H1 (cell line): ENCODE results near the gene FOXD4L3. TPM values are rescaled to one million over a fixed set of nuclear protein-coding genes. Genes with fewer than 3 reads are reported as not detected.
"Not testable (repeated sequence)": the region's sequence is repeated elsewhere in the genome, so short reads cannot be mapped to it uniquely, and the experiment has no call there.

ENCODE experiments used
- CTCF ChIA-PET: fragments of 300-600 bp; sonication (Branson Sonifier 250); formaldehyde crosslinking; loops from one replicate; lab custom pipeline; 2021; ENCODE audit not compliant: partially characterized antibody; lab: Charles Lee
- POLR2A ChIA-PET: fragments of 300-600 bp; sonication (Branson Sonifier 250); formaldehyde crosslinking; loops from one replicate; lab custom pipeline; 2021; ENCODE audit warnings: inconsistent platforms; ENCODE audit not compliant: partially characterized antibody; lab: Charles Lee
- DNase-seq, 2 experiments: peaks; one replicate each; pipeline versions ENCODE4 v3.0.0 to v3.0.0-alpha.2; 2010 to 2022; ENCODE audit warnings: low spot score in 2 of 2, low read depth in 1 of 2, mixed read lengths in 1 of 2
- FAIRE-seq: peaks from 2 replicates; lab custom pipeline; 2011; peaks lifted over from hg19 to GRCh38; lab: Jason Lieb, UNC
- H2AFZ ChIP-seq: 2 replicates; pipeline ENCODE4 v1.8.1; 2012; ENCODE audit warnings: low read length, inconsistent platforms
- H2AK5ac ChIP-seq: 2 replicates; pipeline ENCODE4 v1.6.1; 2013; ENCODE audit warnings: low read depth, low read length
- H2BK120ac ChIP-seq: replicated peaks from 2 replicates; pipeline ENCODE3; 2013; ENCODE audit warnings: low read depth, low read length, inconsistent platforms
- H2BK12ac ChIP-seq: 2 replicates; pipeline ENCODE4 v1.6.1; 2013; ENCODE audit warnings: low read depth, low read length
- H2BK15ac ChIP-seq: 2 replicates; pipeline ENCODE4 v1.6.1; 2013; ENCODE audit warnings: low read length
- H2BK20ac ChIP-seq: 2 replicates; pipeline ENCODE4 v1.6.1; 2013; ENCODE audit warnings: low read length
- H2BK5ac ChIP-seq: 2 replicates; pipeline ENCODE4 v1.6.1; 2013; ENCODE audit warnings: low read depth, low read length
- H3K14ac ChIP-seq: 2 replicates; pipeline ENCODE4 v1.6.1; 2013; ENCODE audit warnings: inconsistent platforms; ENCODE audit not compliant: insufficient read length
- H3K18ac ChIP-seq: 2 replicates; pipeline ENCODE4 v1.6.1; 2013; ENCODE audit warnings: low read length; ENCODE audit errors: extremely low read depth
- H3K23ac ChIP-seq: 2 replicates; pipeline ENCODE4 v1.6.1; 2013; ENCODE audit warnings: inconsistent platforms; ENCODE audit not compliant: insufficient read length
- H3K23me2 ChIP-seq: 2 replicates; pipeline ENCODE4 v1.6.1; 2013; ENCODE audit warnings: low read depth, low read length
- H3K27ac ChIP-seq: 2 replicates; pipeline ENCODE4 v1.6.1; 2011; ENCODE audit warnings: low read depth, low read length, inconsistent platforms
- H3K27me3 ChIP-seq, 4 experiments: replicated peaks in 1 of 4; 1 replicate in 1 of 4; 2 replicates in 3 of 4; pipeline versions ENCODE4 v1.6.1 to v1.8.1; 2011 to 2013; ENCODE audit warnings: low read length in 3 of 4, mild to moderate bottlenecking in 3 of 4, inconsistent platforms in 2 of 4, mixed read lengths in 2 of 4, moderate library complexity in 1 of 4; ENCODE audit not compliant: control insufficient read depth in 3 of 4, insufficient read depth in 3 of 4; ENCODE audit errors: extremely low read depth in 1 of 4
- H3K36me3 ChIP-seq, 4 experiments: 2 replicates each; pipeline versions ENCODE4 v1.6.1 to v1.8.1; 2011 to 2013; ENCODE audit warnings: mild to moderate bottlenecking in 4 of 4, low read length in 3 of 4, moderate library complexity in 2 of 4, control low read depth in 1 of 4, inconsistent platforms in 1 of 4; ENCODE audit not compliant: insufficient read depth in 4 of 4, control insufficient read depth in 2 of 4
- H3K4ac ChIP-seq: replicated peaks from 2 replicates; pipeline ENCODE3; 2013; ENCODE audit warnings: low read length, low read depth, mixed read lengths, inconsistent platforms; ENCODE audit not compliant: insufficient read length
- H3K4me1 ChIP-seq, 4 experiments: replicated peaks in 1 of 4; 1 replicate in 1 of 4; 2 replicates in 3 of 4; pipeline versions ENCODE4 v1.6.1 to v1.8.1; 2011 to 2013; ENCODE audit warnings: low read length in 3 of 4, inconsistent platforms in 2 of 4, mixed read lengths in 1 of 4; ENCODE audit not compliant: insufficient read depth in 4 of 4, control insufficient read depth in 3 of 4
- H3K4me2 ChIP-seq, 2 experiments: 2 replicates each; pipeline versions ENCODE4 v1.6.1 to v1.8.1; 2011 to 2013; ENCODE audit warnings: low read depth in 2 of 2, low read length in 2 of 2, control low read depth in 1 of 2, inconsistent platforms in 1 of 2, mild to moderate bottlenecking in 1 of 2; ENCODE audit not compliant: insufficient read depth in 1 of 2
- H3K4me3 ChIP-seq, 4 experiments: fragments of 200-600, 300-600 bp in 1 of 4; sonication (generic), shearing (Covaris generic), sonication (Bioruptor Twin) in 1 of 4; 2 replicates each; pipeline versions ENCODE4 v1.5.1 to v1.8.1; 2011 to 2016; ENCODE audit warnings: low read length in 4 of 4, low read depth in 3 of 4, control low read depth in 2 of 4, inconsistent platforms in 2 of 4, mild to moderate bottlenecking in 2 of 4, mixed read lengths in 1 of 4, moderate library complexity in 1 of 4; ENCODE audit not compliant: insufficient read depth in 2 of 4; ENCODE audit errors: extremely low read depth in 1 of 4
- H3K56ac ChIP-seq: replicated peaks from 2 replicates; pipeline ENCODE3; 2013; ENCODE audit warnings: low read depth, mild to moderate bottlenecking, mixed read lengths, low read length, inconsistent platforms; ENCODE audit not compliant: insufficient read length
- H3K79me1 ChIP-seq: 2 replicates; pipeline ENCODE4 v1.6.1; 2013; ENCODE audit warnings: low read depth, low read length, control low read depth
- H3K79me2 ChIP-seq, 2 experiments: 2 replicates each; pipeline versions ENCODE4 v1.6.1 to v1.8.1; 2012 to 2013; ENCODE audit warnings: low read length in 2 of 2, mild to moderate bottlenecking in 2 of 2, inconsistent platforms in 1 of 2; ENCODE audit not compliant: insufficient read depth in 2 of 2, control insufficient read depth in 1 of 2
- H3K9ac ChIP-seq, 4 experiments: replicated peaks in 1 of 4; 1 replicate in 1 of 4; 2 replicates in 3 of 4; pipeline versions ENCODE4 v1.6.1 to v1.8.1; 2011 to 2013; ENCODE audit warnings: low read depth in 3 of 4, low read length in 3 of 4, control low read depth in 2 of 4, mild to moderate bottlenecking in 2 of 4, moderate library complexity in 2 of 4, inconsistent platforms in 1 of 4; ENCODE audit errors: extremely low read depth in 1 of 4
- H3K9me3 ChIP-seq, 2 experiments: 2 replicates each; pipeline versions ENCODE4 v1.6.1 to v1.8.1; 2012 to 2013; ENCODE audit warnings: mild to moderate bottlenecking in 2 of 2, moderate library complexity in 2 of 2, control low read depth in 1 of 2, inconsistent platforms in 1 of 2, low read depth in 1 of 2, low read length in 1 of 2, mixed read lengths in 1 of 2; ENCODE audit not compliant: insufficient read depth in 2 of 2
- H4K20me1 ChIP-seq, 2 experiments: replicated peaks in 1 of 2; 2 replicates each; pipeline versions ENCODE3 to v1.8.1; 2011 to 2013; ENCODE audit warnings: inconsistent platforms in 2 of 2, low read length in 2 of 2, mild to moderate bottlenecking in 1 of 2; ENCODE audit not compliant: insufficient read depth in 2 of 2, control insufficient read depth in 1 of 2
- H4K5ac ChIP-seq: 2 replicates; pipeline ENCODE4 v1.6.1; 2013; ENCODE audit warnings: low read length, low read depth, mixed read lengths, inconsistent platforms; ENCODE audit not compliant: insufficient read length
- H4K8ac ChIP-seq: 2 replicates; pipeline ENCODE4 v1.8.0; 2013; ENCODE audit warnings: mild to moderate bottlenecking, moderate library complexity, low read length, inconsistent platforms; ENCODE audit not compliant: insufficient read depth; ENCODE audit errors: extremely low read depth
- H4K91ac ChIP-seq: replicated peaks from 2 replicates; pipeline ENCODE3; 2013; ENCODE audit warnings: low read length, mixed read lengths, inconsistent platforms; ENCODE audit not compliant: insufficient read length
- WGBS, 2 experiments: shearing (Covaris generic) in 1 of 2; methylation state at CpG; one replicate each; pipeline versions ENCODE4 v1.1.6 to v1.1.7; 2013 to 2015; ENCODE audit warnings: low lambda C conversion rate in 2 of 2, mixed read lengths in 2 of 2, inconsistent platforms in 1 of 2, low coverage in 1 of 2, missing lambda C conversion rate in 1 of 2; ENCODE audit not compliant: insufficient replicate concordance in 2 of 2, insufficient coverage in 1 of 2, insufficient read length in 1 of 2; ENCODE audit errors: extremely low coverage in 1 of 2, missing lambda C conversion rate in 1 of 2; 5-methylcytosine and 5-hydroxymethylcytosine counted together
- polyA plus RNA-seq, 7 experiments: library from polyadenylated mRNA; depleted of rRNA in 3 of 7; stranded (reverse) in 5 of 7; unstranded in 2 of 7; fragments of >200 nt in 5 of 7; fragments of 200-250 nt in 2 of 7; gene quantifications; 1 replicate in 5 of 7; 2 replicates in 1 of 7; 4 replicates in 1 of 7; pipeline versions ENCODE4 v1.2.1 to v1.2.3, GENCODE V29; 2011 to 2013; ENCODE audit warnings: missing spikeins in 2 of 7, mixed read lengths in 2 of 7
- total RNA-seq: library from RNA; stranded (reverse); fragmentation: NEBNext Ultra II Directional; extraction: Animal tissue kit (Norgen Biotek cat#: 25700); gene quantifications from 2 replicates; pipeline ENCODE4 v1.2.1, GENCODE V29; 2021

Gene FOXD4L3
- total and polyA plus RNA-seq, 2 of the 8 experiments (the other 6 are each of a cell fraction or from before 2014, with no cell fraction given), result not detected

DNA sequence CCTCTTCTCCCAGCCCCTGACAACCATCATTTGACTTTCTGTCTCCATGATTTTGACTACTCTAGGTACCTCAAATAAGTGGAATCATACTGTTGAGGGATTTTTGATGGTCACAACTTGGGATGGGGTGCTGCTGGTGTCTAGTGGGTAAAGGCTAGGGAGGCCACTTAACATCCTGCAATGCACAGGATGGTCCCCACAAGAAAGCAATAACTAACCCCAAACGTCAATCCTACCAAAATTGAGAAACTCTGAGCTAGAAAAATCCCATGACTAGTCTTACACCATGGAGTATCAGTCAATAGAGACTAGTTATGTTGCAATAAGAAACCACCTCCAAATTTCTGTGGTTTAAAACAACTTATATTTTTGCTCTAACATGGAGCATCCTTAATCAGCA is 29.5 kb downstream of the FOXD4L3 start:
- H3K79me2 ChIP-seq, H3K14ac ChIP-seq, H2BK120ac ChIP-seq, H3K27ac ChIP-seq, POLR2A ChIA-PET, H2BK12ac ChIP-seq, H2BK5ac ChIP-seq, H3K23me2 ChIP-seq, H3K27me3 ChIP-seq, H4K20me1 ChIP-seq, H3K23ac ChIP-seq, H2BK15ac ChIP-seq, CTCF ChIA-PET, H2AK5ac ChIP-seq, H2AFZ ChIP-seq, H3K36me3 ChIP-seq, H3K9me3 ChIP-seq, H3K4me3 ChIP-seq, H4K8ac ChIP-seq, DNase-seq, H3K4ac ChIP-seq, H3K18ac ChIP-seq, H3K79me1 ChIP-seq, H4K91ac ChIP-seq, H3K4me2 ChIP-seq, H3K9ac ChIP-seq, H2BK20ac ChIP-seq, H3K56ac ChIP-seq, H4K5ac ChIP-seq, FAIRE-seq, H3K4me1 ChIP-seq: not testable (repeated sequence)
- 80% methylated on average over 1 of the region's 1 CpG; no CpG with 5 or more reads in 1 of the 2 experiments for WGBS, 2 experiments

DNA sequence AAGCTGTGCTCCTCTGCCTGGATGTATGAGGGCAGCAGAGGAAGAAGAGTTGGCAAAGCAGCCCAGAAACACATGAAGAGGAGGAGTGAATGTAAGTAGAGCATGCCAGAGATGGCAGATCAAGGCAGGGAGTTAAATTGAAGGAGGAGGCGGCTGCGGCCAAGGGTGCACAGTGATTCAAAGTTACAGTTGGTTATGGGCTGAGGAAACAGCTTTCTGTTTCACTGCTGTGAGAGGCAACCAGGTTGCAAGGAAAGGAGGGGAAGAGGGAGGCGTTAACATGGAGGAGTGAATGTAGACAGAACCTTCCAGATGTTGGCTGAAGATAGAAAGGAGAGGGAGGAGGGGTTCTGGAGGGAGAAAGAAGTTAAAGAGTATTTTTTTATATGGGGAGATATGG is 33.3 kb downstream of the FOXD4L3 start:
- not testable (repeated sequence) for H3K23ac ChIP-seq

More for the DNA sequence above, 33.3 kb downstream of the FOXD4L3 start:
- H2AK5ac ChIP-seq, H4K5ac ChIP-seq, H2BK120ac ChIP-seq, H2BK5ac ChIP-seq, H3K4me3 ChIP-seq, H3K14ac ChIP-seq, H2BK20ac ChIP-seq, POLR2A ChIA-PET, H3K79me1 ChIP-seq, H2BK12ac ChIP-seq, H3K9ac ChIP-seq, FAIRE-seq, H3K4me1 ChIP-seq, DNase-seq, H4K91ac ChIP-seq, H3K79me2 ChIP-seq, H2BK15ac ChIP-seq, H4K8ac ChIP-seq, H3K9me3 ChIP-seq, H3K4me2 ChIP-seq, H3K36me3 ChIP-seq, H3K27ac ChIP-seq, H4K20me1 ChIP-seq, CTCF ChIA-PET, H3K23me2 ChIP-seq, H3K4ac ChIP-seq, H3K27me3 ChIP-seq, H2AFZ ChIP-seq, H3K18ac ChIP-seq, H3K56ac ChIP-seq: not testable (repeated sequence)
- no CpG with 5 or more reads among the region's 3 CpGs for WGBS, 2 experiments
